GM12874 (cell line): ENCODE measurements around the gene RPS26.

Experiments
- CTCF ChIP-seq: IDR thresholded peaks from 2 replicates; pipeline ENCODE4 v1.5.1; 2011; ENCODE audit warnings: low read depth, mild to moderate bottlenecking, control low read depth, low read length, moderate library complexity; ENCODE audit not compliant: insufficient read depth

The RPS26 gene

GRCh38 chr12:56001487-56002100, 40.1 kb upstream of the RPS26 start:
- no peak for TF ChIP-seq CTCF

GRCh38 chr12:56004211-56004610, 37.5 kb upstream of the RPS26 start:
- TF ChIP-seq CTCF = no peak

GRCh38 chr12:56007564-56008559, 33.9 kb upstream of the RPS26 start:
- TF ChIP-seq CTCF = no peak

- TF ChIP-seq CTCF = no peak
Observed at GRCh38 chr12:56010111-56010570, 31.6 kb upstream of the RPS26 start.

GRCh38 chr12:56011509-56012090, 30.1 kb upstream of the RPS26 start:
- TF ChIP-seq CTCF = no peak

- no peak for TF ChIP-seq CTCF
Observed at GRCh38 chr12:56013482-56013881, 28.2 kb upstream of the RPS26 start.

GRCh38 chr12:56014205-56014604, 27.5 kb upstream of the RPS26 start:
- no peak for TF ChIP-seq CTCF
